Peyer's patch (tissue), 4 donors: ENCODE data around the gene SLC44A3. TPM values are rescaled to one million over a fixed set of nuclear protein-coding genes. Genes with fewer than 3 reads are reported as not detected.

Source experiments
- DNase-seq, 3 donors: peaks; one replicate each; pipeline ENCODE4 v3.0.0-alpha.2; 2017 to 2019
- H3K27ac ChIP-seq, 4 donors: fragments of 200-600 bp; sonication (generic); one replicate each; pipeline ENCODE4 v1.5.1; 2016 to 2019
- H3K27me3 ChIP-seq, 2 donors: fragments of 200-600 bp; sonication (generic); one replicate each; pipeline ENCODE4 v1.5.1; 2019
- H3K36me3 ChIP-seq, 3 donors: fragments of 200-600 bp; sonication (generic); one replicate each; pipeline ENCODE4 v1.5.1; 2016 to 2019
- H3K4me1 ChIP-seq, 4 donors: fragments of 200-600 bp; sonication (generic); one replicate each; pipeline ENCODE4 v1.5.1; 2016 to 2019
- H3K4me3 ChIP-seq, 4 donors: fragments of 200-600 bp; sonication (generic); 1 replicate in 3 of 4; 2 replicates in 1 of 4; pipeline ENCODE4 v1.5.1; 2016 to 2019; ENCODE audit warnings: mild to moderate bottlenecking in 1 of 4
- H3K9me3 ChIP-seq, 4 donors: fragments of 200-600 bp; sonication (generic); one replicate each; pipeline ENCODE4 v1.5.1; 2016 to 2019; ENCODE audit warnings: mild to moderate bottlenecking in 1 of 4
- CTCF ChIP-seq, 6 experiments: fragments of 450-650 bp in 4 of 6; fragments of 200-600 bp in 2 of 6; sonication (generic) in 1 of 6; IDR thresholded peaks; one replicate each; pipeline ENCODE4 v1.5.1; 2017 to 2019; ENCODE audit warnings: antibody characterized with exemption in 6 of 6, mild to moderate bottlenecking in 3 of 6, moderate library complexity in 1 of 6
- POLR2A ChIP-seq, 2 donors: fragments of 450-650 bp; IDR thresholded peaks; one replicate each; pipeline ENCODE4 v1.5.1; 2017; ENCODE audit warnings: antibody characterized with exemption in 2 of 2, mild to moderate bottlenecking in 2 of 2, moderate library complexity in 2 of 2
- total RNA-seq, 4 donors: library from RNA; depleted of rRNA; stranded (reverse); fragments of >200 nt; gene quantifications; one replicate each; pipeline ENCODE4 v1.1.0, GENCODE V29; 2016

The SLC44A3 gene
- total RNA-seq, 4 donors from 2014 or later = 26.4 to 49.0 (median 40.0) TPM

DNA sequence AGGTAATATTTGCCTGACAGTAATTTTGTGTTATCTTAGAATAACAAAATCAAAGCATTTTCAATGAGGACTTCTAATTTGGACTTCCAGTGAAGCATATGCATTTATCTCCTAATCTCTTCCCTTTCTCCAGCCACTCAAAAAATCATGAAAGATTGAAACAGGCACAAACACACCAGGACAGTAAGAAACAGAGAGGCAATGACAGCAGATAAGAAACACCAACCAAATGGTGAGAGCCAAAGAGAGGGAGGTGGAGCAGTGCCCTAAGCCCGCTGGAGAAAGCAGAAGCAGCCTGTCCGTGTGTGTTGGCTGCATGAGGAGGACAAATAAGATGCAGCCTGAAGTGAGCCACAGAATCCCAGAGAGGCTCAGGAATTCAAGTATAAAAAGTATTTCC lies 39.0 kb downstream of the SLC44A3 start:
- Histone ChIP-seq H3K4me1 (peaks cover 0 to 21% (median 2%) of the 10 kb centered on the region in 4 donors), H3K36me3 (no peaks in the 10 kb centered on the region), H3K4me3 (no peak overlapping the region), H3K27me3 (no peaks in the 10 kb centered on the region), H3K27ac (no peak overlapping the region), H3K9me3 (no peaks in the 10 kb centered on the region)
- TF ChIP-seq CTCF (IDR thresholded peaks at IDR 0.05) = no peak
- no peak for TF ChIP-seq POLR2A (IDR thresholded peaks at IDR 0.05)
- no peak for DNase-seq

- no peaks in the 10 kb centered on the region for H3K9me3 ChIP-seq
- peak overlapping the region; percentile 42 to 89 (median 60) for H3K27ac ChIP-seq
- H3K4me1 ChIP-seq = peaks cover 0 to 12% (median 0%) of the 10 kb centered on the region in 4 donors
- no peak overlapping the region for H3K4me3 ChIP-seq
- H3K36me3 ChIP-seq = no peaks in the 10 kb centered on the region
- TF ChIP-seq POLR2A (IDR thresholded peaks at IDR 0.05) (no peak), CTCF (IDR thresholded peaks at IDR 0.05) (no peak)
- DNase-seq = no peak
- H3K27me3 ChIP-seq = no peaks in the 10 kb centered on the region
Observed at GRCh38 chr1:94862718-94863117, 42.6 kb downstream of the SLC44A3 start.

DNA sequence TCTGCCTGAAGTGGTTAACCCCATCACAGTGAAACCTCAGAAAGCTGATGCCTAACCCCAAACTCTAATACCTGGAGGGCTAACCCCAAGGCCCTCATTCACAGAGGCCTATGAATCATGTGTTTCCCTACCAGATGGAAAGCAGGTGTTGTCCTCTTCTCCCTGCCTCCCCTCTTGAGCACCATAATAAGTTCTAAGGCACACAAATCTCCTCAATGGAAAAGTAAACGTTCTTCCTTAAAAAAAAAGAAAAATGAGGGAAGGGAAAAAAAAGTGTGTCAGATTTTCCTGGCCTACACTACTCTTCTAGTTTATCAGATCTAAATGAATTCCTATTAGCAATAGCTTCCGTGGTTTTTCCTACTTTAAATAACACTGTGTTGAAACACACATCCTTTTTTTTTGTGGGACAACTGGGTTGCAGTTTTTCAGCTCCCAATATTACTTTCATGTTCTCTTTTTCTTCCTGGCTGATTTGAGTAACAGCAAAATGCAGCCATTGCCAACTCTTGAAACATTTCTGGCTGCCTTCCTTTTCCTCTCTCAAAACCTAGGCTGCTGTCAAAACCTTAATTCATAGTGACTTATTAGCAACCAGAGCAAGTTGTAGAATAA lies 43.2 kb downstream of the SLC44A3 start:
- TF ChIP-seq CTCF (IDR thresholded peaks at IDR 0.05) (no peak), POLR2A (IDR thresholded peaks at IDR 0.05) (no peak)
- H3K36me3 ChIP-seq = no peaks in the 10 kb centered on the region
- no peaks in the 10 kb centered on the region for H3K9me3 ChIP-seq
- H3K27ac ChIP-seq = peak overlapping the region; percentile 45 to 89 (median 60)
- H3K4me3 ChIP-seq = no peak overlapping the region
- H3K4me1 ChIP-seq = peaks cover 0 to 12% (median 0%) of the 10 kb centered on the region in 4 donors
- no peaks in the 10 kb centered on the region for H3K27me3 ChIP-seq
- no peak for DNase-seq

DNA sequence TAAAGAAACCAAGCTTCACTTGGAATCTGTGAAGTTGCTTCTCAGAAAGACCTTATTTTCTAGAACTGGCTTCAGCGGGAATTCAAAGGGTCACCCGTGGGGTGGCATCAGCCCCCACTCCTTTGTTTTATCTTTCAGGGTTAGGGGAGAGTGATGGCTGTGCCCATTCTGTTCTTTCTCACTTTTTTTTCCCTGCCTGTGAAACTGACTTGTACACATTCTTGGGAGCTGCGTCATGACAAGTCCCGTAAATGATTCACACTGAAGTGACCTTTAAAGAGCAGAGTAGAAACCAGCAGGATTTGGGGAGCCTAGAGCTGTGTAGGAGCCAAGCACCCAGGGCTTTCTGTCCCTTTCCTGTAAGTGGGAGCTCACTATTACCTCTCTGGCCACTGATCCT lies 43.8 kb downstream of the SLC44A3 start:
- peak in 1 of 3 donors; percentile 72 for DNase-seq
- H3K27ac ChIP-seq = peak overlapping the region; percentile 45 to 89 (median 60)
- H3K4me1 ChIP-seq = peaks cover 0 to 12% (median 0%) of the 10 kb centered on the region in 4 donors
- TF ChIP-seq CTCF (IDR thresholded peaks at IDR 0.05) (no peak), POLR2A (IDR thresholded peaks at IDR 0.05) (no peak)
- no peaks in the 10 kb centered on the region for H3K27me3 ChIP-seq
- H3K4me3 ChIP-seq = no peak overlapping the region
- H3K9me3 ChIP-seq = no peaks in the 10 kb centered on the region
- H3K36me3 ChIP-seq = no peaks in the 10 kb centered on the region

DNA sequence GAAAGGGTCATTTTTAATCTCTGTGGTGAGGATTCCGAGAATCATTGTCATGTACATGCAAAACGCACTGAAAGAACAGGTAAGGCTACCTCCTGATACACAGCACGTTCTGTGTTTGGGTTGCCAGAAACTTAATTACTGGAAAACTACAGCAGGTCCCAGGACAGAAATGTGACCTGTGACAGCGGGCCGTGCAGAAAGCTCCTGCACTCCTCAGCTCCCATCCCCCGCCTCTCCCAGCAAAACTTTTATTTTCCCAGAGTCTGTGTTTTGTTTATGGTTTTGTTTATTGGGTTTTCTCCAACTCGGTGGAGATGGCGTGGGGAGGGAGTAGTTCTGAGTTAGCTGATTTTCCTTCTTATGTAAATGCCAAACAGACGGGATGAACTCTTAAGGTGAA lies 44.7 kb downstream of the SLC44A3 start:
- no peak for TF ChIP-seq POLR2A (IDR thresholded peaks at IDR 0.05)
- TF ChIP-seq CTCF (IDR thresholded peaks at IDR 0.05) = no peak
- H3K4me3 ChIP-seq = no peak overlapping the region
- no peaks in the 10 kb centered on the region for H3K36me3 ChIP-seq
- peak overlapping the region in 3 of 4 donors; percentile 45 to 89 (median 45) for H3K27ac ChIP-seq
- no peaks in the 10 kb centered on the region for H3K9me3 ChIP-seq
- no peak for DNase-seq
- H3K4me1 ChIP-seq = peaks cover 0 to 12% (median 0%) of the 10 kb centered on the region in 4 donors
- no peaks in the 10 kb centered on the region for H3K27me3 ChIP-seq
